BJ (cell line): ENCODE measurements around the gene GRN. TPM values are rescaled to one million over a fixed set of nuclear protein-coding genes. Genes with fewer than 3 reads are reported as not detected.

Experiments used
- CTCF ChIA-PET: fragments of 350-600 bp; formaldehyde crosslinking; extraction: SDS; loops from one replicate; lab custom pipeline; 2021; ENCODE audit warnings: antibody characterized with exemption, inconsistent platforms; lab: Yijun Ruan, JAX
- POLR2A ChIA-PET: fragments of 300-600 bp; sonication (Branson Sonifier 250); formaldehyde crosslinking; extraction: SDS; loops from one replicate; lab custom pipeline; 2021; ENCODE audit warnings: antibody characterized with exemption; lab: Charles Lee
- DNase-seq: peaks from one replicate; pipeline ENCODE4 v3.0.0-alpha.2; 2011; ENCODE audit warnings: low read depth
- H3K27me3 ChIP-seq: 2 replicates; pipeline ENCODE4 v1.6.0; 2011; ENCODE audit warnings: low read length; ENCODE audit not compliant: control insufficient read depth, insufficient read depth
- H3K36me3 ChIP-seq: 2 replicates; pipeline ENCODE4 v1.5.1; 2011; ENCODE audit warnings: low read length; ENCODE audit not compliant: control insufficient read depth, insufficient read depth
- H3K4me3 ChIP-seq: 2 replicates; pipeline ENCODE4 v1.5.1; 2011; ENCODE audit warnings: low read depth, mild to moderate bottlenecking, control low read depth, low read length
- polyA plus RNA-seq: library from polyadenylated mRNA; depleted of rRNA; stranded (reverse); fragments of >200 nt; gene quantifications from 2 replicates; pipeline ENCODE4 v1.2.3, GENCODE V29; 2011
- TF ChIP-seq, protein P1 (sequence below): IDR thresholded peaks from 2 replicates; pipeline ENCODE4 v1.5.1; 2011; ENCODE audit warnings: low read depth, mild to moderate bottlenecking, control low read depth, inconsistent platforms, low read length, moderate library complexity; ENCODE audit not compliant: insufficient read depth

The GRN gene
- polyA plus RNA-seq, 1 experiment: 581 TPM

DNA sequence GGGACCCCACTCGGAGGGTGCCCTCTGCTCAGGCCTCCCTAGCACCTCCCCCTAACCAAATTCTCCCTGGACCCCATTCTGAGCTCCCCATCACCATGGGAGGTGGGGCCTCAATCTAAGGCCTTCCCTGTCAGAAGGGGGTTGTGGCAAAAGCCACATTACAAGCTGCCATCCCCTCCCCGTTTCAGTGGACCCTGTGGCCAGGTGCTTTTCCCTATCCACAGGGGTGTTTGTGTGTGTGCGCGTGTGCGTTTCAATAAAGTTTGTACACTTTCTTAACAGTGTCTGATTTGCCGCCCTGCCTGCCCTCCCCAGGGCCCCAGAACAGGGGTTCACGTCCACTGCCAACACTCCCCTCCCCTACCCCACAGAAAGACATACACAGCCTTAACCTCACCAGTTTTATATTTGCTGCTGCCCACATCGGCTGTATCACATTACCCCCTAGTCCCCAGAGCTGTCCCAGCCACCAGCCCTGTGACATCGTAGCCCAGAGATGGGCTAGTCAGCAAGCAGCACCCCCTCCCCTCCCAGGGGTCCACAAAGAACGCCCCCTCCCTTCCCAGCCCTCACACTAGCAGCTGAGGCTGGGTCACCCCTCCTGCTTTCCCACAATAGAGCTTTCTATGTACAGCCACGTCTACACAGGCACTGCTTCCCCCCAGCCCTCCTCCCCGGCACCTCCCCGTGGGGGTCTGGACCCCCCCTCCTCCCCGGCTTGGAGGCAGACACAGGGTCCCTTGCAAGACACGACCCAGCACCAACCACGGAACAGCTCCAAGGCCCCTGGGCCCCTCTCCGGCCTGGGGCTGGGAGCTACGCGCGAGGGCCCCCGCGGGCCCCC is 7.9 kb downstream of the GRN start:
- DNase-seq: no peak
- TF ChIP-seq, protein P1, sequence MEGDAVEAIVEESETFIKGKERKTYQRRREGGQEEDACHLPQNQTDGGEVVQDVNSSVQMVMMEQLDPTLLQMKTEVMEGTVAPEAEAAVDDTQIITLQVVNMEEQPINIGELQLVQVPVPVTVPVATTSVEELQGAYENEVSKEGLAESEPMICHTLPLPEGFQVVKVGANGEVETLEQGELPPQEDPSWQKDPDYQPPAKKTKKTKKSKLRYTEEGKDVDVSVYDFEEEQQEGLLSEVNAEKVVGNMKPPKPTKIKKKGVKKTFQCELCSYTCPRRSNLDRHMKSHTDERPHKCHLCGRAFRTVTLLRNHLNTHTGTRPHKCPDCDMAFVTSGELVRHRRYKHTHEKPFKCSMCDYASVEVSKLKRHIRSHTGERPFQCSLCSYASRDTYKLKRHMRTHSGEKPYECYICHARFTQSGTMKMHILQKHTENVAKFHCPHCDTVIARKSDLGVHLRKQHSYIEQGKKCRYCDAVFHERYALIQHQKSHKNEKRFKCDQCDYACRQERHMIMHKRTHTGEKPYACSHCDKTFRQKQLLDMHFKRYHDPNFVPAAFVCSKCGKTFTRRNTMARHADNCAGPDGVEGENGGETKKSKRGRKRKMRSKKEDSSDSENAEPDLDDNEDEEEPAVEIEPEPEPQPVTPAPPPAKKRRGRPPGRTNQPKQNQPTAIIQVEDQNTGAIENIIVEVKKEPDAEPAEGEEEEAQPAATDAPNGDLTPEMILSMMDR: no peak
- POLR2A ChIA-PET: no interaction called here
- H3K4me3 ChIP-seq: no peak overlapping the region
- CTCF ChIA-PET: interaction anchor here (0.6 to 7.1 kb wide), 6 partner anchors 8 to 170 kb away, joined by 3 to 69 read pairs (median 4); partner anchors contain the start of gene FAM171A2
- no peaks in the 10 kb centered on the region for H3K27me3 ChIP-seq
- H3K36me3 ChIP-seq: peaks cover 22% of the 10 kb centered on the region

DNA sequence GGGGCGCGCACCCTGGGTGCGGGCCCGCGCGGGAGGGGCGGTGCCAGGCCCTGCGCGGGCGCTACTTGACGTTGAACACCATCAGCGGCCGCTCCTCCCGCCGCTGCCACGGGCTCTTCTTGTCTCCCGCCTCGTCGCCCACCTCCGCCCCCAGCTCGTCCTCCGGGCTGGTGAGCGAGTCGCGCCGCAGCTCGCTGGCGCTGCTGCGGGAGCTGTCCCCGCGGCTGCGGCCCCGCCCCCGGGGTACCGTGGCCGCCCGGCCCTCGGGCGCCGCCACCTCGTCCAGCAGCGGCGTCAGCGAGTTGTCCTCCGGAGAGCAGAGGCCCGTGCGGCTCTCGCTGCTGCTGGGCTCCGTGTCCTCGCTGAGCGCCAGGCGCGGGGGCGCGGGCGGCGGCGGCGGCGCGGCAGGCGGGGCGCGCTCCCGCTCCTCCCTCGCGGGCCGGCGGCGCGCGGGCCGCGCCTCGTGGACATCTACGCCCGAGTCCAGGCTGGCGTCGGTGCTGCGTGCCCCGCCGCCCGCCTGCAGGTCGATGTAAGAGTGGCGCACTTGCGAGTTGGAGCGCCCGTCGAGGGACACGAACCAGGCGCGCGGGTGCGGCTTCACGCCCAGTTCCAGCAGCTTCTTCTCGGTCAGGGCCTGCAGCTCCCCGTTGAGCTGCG is 8.7 kb downstream of the GRN start:
- DNase-seq: no peak
- Histone ChIP-seq H3K4me3 (peak overlapping the region; percentile 21; the same call in 1 of the 2 replicates), H3K27me3 (no peaks in the 10 kb centered on the region), H3K36me3 (peaks cover 22% of the 10 kb centered on the region)
- TF ChIP-seq, protein P1: no peak
- ChIA-PET CTCF (interaction anchor here (0.6 to 7.1 kb wide), 7 partner anchors 7 to 309 kb away, joined by 3 to 69 read pairs (median 4); partner anchors contain the start of genes FAM171A2 and GRN), POLR2A (no interaction called here)

DNA sequence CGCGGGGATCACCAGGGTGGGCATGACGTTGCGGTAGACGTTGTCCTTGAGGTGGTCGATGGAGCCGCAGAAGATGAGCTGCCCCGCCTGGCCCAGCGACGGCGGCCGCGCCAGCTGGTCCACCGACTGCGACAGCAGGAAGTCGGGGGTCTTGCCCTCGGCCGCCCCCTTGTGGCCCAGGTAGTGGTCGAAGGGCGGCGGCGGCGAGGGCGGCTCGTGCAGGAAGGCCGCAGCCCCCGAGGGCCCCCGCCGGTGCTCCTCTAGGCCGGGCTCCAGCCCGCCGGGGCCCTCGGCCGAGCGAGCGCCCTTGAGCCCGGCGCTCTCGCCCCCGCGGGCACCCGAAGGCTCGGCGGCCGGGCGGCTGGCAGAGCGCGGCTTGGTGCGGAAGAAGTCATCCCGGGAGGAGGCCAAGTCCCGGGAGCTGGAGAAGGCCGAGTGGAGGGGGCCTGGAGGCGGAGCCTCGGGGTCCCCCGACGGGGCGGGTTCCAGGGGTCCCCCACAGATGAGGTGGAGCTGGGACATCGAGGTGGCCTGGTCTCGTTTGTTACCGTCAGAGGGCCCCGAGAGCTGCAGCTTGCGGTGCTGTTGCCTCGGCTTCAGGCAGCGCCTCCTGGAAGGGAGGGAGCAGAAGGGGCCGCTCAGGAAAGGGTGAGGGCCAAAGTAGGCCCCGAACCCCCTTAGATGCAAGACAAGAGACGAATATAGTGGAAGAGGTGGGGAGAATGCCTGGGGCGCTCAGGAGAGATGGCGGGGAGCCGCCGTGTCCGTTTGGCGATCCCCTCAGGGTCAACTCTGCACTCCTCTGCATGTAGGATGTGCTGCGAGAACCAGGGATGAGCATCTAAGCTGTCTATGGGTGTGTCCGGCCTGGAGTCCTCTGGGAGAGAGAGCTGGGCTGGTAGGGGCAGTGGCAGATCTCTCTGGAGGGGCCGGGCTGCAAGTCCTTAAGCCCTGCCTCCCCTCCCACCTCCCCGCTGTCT is 9.8 kb downstream of the GRN start:
- no peaks in the 10 kb centered on the region for H3K27me3 ChIP-seq
- ChIA-PET POLR2A (no interaction called here), CTCF (interaction anchor here (0.6 to 1.9 kb wide), 4 partner anchors 9 to 308 kb away, joined by 3 to 9 read pairs (median 4); partner anchors contain the start of gene GRN)
- no peak overlapping the region for H3K4me3 ChIP-seq
- H3K36me3 ChIP-seq: peaks cover 19% of the 10 kb centered on the region
- no peak for DNase-seq
- TF ChIP-seq, protein P1: peak; percentile 24; the same call in 1 of the 2 replicates

DNA sequence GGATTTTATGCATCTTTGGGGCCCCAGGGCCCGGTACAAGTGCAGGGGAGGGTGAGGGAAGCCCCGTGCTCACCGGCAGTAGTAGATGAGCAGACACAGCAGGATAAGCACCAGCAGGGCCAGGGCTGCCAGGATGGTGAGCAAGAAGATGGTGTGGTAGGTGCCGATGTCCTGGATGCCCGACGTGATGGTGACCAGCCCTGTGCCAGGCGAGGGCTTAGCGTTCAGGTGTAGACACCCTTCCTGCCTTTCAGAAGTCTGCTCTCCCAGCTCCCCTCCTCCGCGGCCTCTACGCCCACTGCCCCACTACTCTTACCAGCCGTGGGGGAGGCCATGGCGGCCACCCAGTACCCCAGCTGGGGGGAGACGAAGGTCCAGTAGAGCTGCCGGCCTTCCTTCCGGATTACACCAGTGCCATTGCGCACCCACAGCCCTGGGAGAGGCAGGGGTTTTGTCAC is 10.6 kb downstream of the GRN start:
- TF ChIP-seq, protein P1: no peak
- Histone ChIP-seq H3K27me3 (no peaks in the 10 kb centered on the region), H3K36me3 (peaks cover 14% of the 10 kb centered on the region), H3K4me3 (no peak overlapping the region)
- CTCF ChIA-PET: interaction anchor here (1.0 to 1.9 kb wide), 2 partner anchors 9 to 10 kb away, joined by 3 to 9 read pairs; partner anchors contain the start of gene GRN
- POLR2A ChIA-PET: no interaction called here
- DNase-seq: no peak
